ENCODE measurements around the gene C19orf33. TPM values are rescaled to one million over a fixed set of nuclear protein-coding genes. Genes with fewer than 3 reads are reported as not detected.

C19orf33 gene
- polyA plus RNA-seq, 1 donor (not counting 4 experiments of a cell fraction or from before 2014, with no cell fraction given) = 366 TPM

DNA sequence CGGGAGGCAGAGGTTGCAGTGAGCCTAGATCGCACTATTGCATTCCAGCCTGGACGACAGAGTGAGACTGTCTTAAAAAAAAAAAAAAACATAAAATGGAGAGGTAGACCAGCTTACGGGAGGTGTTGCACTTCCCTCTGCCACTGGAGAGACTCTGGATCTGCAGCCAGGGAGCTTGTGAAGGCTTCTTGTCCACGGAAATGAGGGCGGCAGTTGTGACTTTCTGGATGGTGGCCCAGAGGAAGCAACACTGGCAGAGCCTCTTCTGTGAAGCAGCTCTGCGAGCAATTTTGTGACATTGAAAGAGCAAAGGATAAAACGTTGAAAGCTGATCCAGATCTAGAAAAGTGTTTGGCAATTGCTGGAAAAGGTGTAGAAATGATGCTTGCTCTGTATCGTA, 29.3 kb upstream of the C19orf33 start:
- H2AFZ ChIP-seq (ENCODE audit: control insufficient read depth, low read length) = no peak overlapping the region
- dilution Hi-C loops (cut with MboI; ENCODE audit: extremely low pct_ligation_motif_present, low sequenced_read_pairs) = no loop called here
- peaks cover 14 to 36% of the 10 kb centered on the region in 2 experiments for H3K36me3 ChIP-seq (ENCODE audit: control insufficient read depth in 2 of 2, extremely low read depth in 1 of 2, insufficient read depth in 2 of 2, low read length in 2 of 2)
- H3K4me2 ChIP-seq (ENCODE audit: control insufficient read depth, extremely low read depth, insufficient read depth, low read depth, low read length) = no peak overlapping the region
- no peak for FAIRE-seq
- no peak overlapping the region for H3K4me3 ChIP-seq (ENCODE audit: control insufficient read depth in 2 of 3, extremely low read depth in 1 of 3, insufficient read depth in 2 of 3, low read depth in 1 of 3, low read length in 3 of 3)
- peaks cover 5% of the 10 kb centered on the region for H3K9me1 ChIP-seq (ENCODE audit: control insufficient read depth, extremely low read depth, insufficient read depth, low read length)
- H3K4me1 ChIP-seq (ENCODE audit: control insufficient read depth, extremely low read depth, insufficient read depth, low read length) = peaks cover 26% of the 10 kb centered on the region
- no peak for DNase-seq (ENCODE audit: low read depth, low spot score)
- TF ChIP-seq EZH2 (IDR thresholded peaks at IDR 0.05; ENCODE audit: low read length) (no peak), CTCF (optimal IDR thresholded peaks at IDR 0.05 in 1 of 3, IDR thresholded peaks at IDR 0.05 in 1 of 3, conservative IDR thresholded peaks at IDR 0.05 in 1 of 3; ENCODE audit: extremely low read depth in 1 of 3, insufficient read depth in 2 of 3, low read length in 3 of 3) (no peak)
- H3K9ac ChIP-seq (ENCODE audit: control insufficient read depth, extremely low read depth, insufficient read depth, low read length) = no peak overlapping the region
- no peaks in the 10 kb centered on the region for H3K9me3 ChIP-seq (ENCODE audit: control insufficient read depth, low read depth, low read length)
- H3K27me3 ChIP-seq (ENCODE audit: control insufficient read depth, extremely low read depth, insufficient read depth, low read length) = no peaks in the 10 kb centered on the region
- H4K20me1 ChIP-seq (ENCODE audit: control insufficient read depth, extremely low read depth, insufficient read depth, low read length) = peaks cover 41% of the 10 kb centered on the region
- peaks cover 97% of the 10 kb centered on the region for H3K79me2 ChIP-seq (ENCODE audit: control insufficient read depth, insufficient read depth, low read length)
- no peak overlapping the region for H3K27ac ChIP-seq (ENCODE audit: control insufficient read depth, insufficient read depth, low read length)

GRCh38 chr19:38276942-38277517, 27.0 kb upstream of the C19orf33 start:
- Histone ChIP-seq H2AFZ (ENCODE audit: control insufficient read depth, low read length) (no peak overlapping the region), H3K79me2 (ENCODE audit: control insufficient read depth, insufficient read depth, low read length) (peaks cover 96% of the 10 kb centered on the region), H4K20me1 (ENCODE audit: control insufficient read depth, extremely low read depth, insufficient read depth, low read length) (peaks cover 41% of the 10 kb centered on the region), H3K27ac (ENCODE audit: control insufficient read depth, insufficient read depth, low read length) (no peak overlapping the region), H3K9me1 (ENCODE audit: control insufficient read depth, extremely low read depth, insufficient read depth, low read length) (peaks cover 8% of the 10 kb centered on the region), H3K4me3 (ENCODE audit: control insufficient read depth in 2 of 3, extremely low read depth in 1 of 3, insufficient read depth in 2 of 3, low read depth in 1 of 3, low read length in 3 of 3) (no peak overlapping the region), H3K4me2 (ENCODE audit: control insufficient read depth, extremely low read depth, insufficient read depth, low read depth, low read length) (no peak overlapping the region), H3K36me3 (ENCODE audit: control insufficient read depth in 2 of 2, extremely low read depth in 1 of 2, insufficient read depth in 2 of 2, low read length in 2 of 2) (peaks cover 13 to 41% of the 10 kb centered on the region in 2 experiments), H3K9ac (ENCODE audit: control insufficient read depth, extremely low read depth, insufficient read depth, low read length) (no peak overlapping the region), H3K9me3 (ENCODE audit: control insufficient read depth, low read depth, low read length) (no peaks in the 10 kb centered on the region), H3K4me1 (ENCODE audit: control insufficient read depth, extremely low read depth, insufficient read depth, low read length) (peaks cover 33% of the 10 kb centered on the region), H3K27me3 (ENCODE audit: control insufficient read depth, extremely low read depth, insufficient read depth, low read length) (no peaks in the 10 kb centered on the region)
- TF ChIP-seq EZH2 (IDR thresholded peaks at IDR 0.05; ENCODE audit: low read length) (no peak), CTCF (optimal IDR thresholded peaks at IDR 0.05 in 1 of 3, IDR thresholded peaks at IDR 0.05 in 1 of 3, conservative IDR thresholded peaks at IDR 0.05 in 1 of 3; ENCODE audit: extremely low read depth in 1 of 3, insufficient read depth in 2 of 3, low read length in 3 of 3) (no peak)
- dilution Hi-C loops (cut with MboI; ENCODE audit: extremely low pct_ligation_motif_present, low sequenced_read_pairs) = no loop called here
- FAIRE-seq (no peak), DNase-seq (ENCODE audit: low read depth, low spot score) (no peak)

Data from keratinocyte (primary cell).